ENCODE data around the gene EYS. TPM values are rescaled to one million over a fixed set of nuclear protein-coding genes. Genes with fewer than 3 reads are reported as not detected.

EYS gene
- total RNA-seq, 4 donors from 2014 or later, result 0.15 TPM; not detected in 3

GRCh38 chr6:64949257-64949656 is 757.8 kb downstream of the EYS start:
- TF ChIP-seq EP300 (IDR thresholded peaks at IDR 0.05) (no peak), CTCF (IDR thresholded peaks at IDR 0.05) (no peak), POLR2AphosphoS5 (IDR thresholded peaks at IDR 0.05) (no peak), POLR2A (IDR thresholded peaks at IDR 0.05) (no peak)

GRCh38 chr6:64948261-64948660 is 758.8 kb downstream of the EYS start:
- TF ChIP-seq CTCF (IDR thresholded peaks at IDR 0.05) (no peak), POLR2AphosphoS5 (IDR thresholded peaks at IDR 0.05) (no peak), POLR2A (IDR thresholded peaks at IDR 0.05) (no peak), EP300 (IDR thresholded peaks at IDR 0.05) (no peak)
- no peak for ATAC-seq

More at GRCh38 chr6:64949257-64949656, 757.8 kb downstream of the EYS start:
- WGBS, 2 donors (ENCODE audit: low coverage in 1 of 2), result 61 to 67% methylated on average over 2 of the region's 2 CpGs
- no peak for ATAC-seq
- Histone ChIP-seq H3K4me1 (no peaks in the 10 kb centered on the region), H3K9me3 (no peaks in the 10 kb centered on the region), H3K27ac (no peak overlapping the region), H3K27me3 (no peaks in the 10 kb centered on the region), H3K36me3 (no peaks in the 10 kb centered on the region), H3K4me3 (no peak overlapping the region)

GRCh38 chr6:64945450-64945849 is 761.6 kb downstream of the EYS start:
- no peaks in the 10 kb centered on the region for H3K36me3 ChIP-seq
- no peak for ATAC-seq
- no peaks in the 10 kb centered on the region for H3K27me3 ChIP-seq
- H3K4me1 ChIP-seq, result no peaks in the 10 kb centered on the region
- TF ChIP-seq POLR2AphosphoS5 (IDR thresholded peaks at IDR 0.05), result no peak
- TF ChIP-seq EP300 (IDR thresholded peaks at IDR 0.05), result no peak
- no peak for TF ChIP-seq POLR2A (IDR thresholded peaks at IDR 0.05)
- TF ChIP-seq CTCF (IDR thresholded peaks at IDR 0.05), result no peak
- H3K4me3 ChIP-seq, result no peak overlapping the region
- no peak overlapping the region for H3K27ac ChIP-seq
- WGBS, 2 donors (ENCODE audit: low coverage in 1 of 2), result 78 to 94% methylated on average over 2 of the region's 2 CpGs
- no peaks in the 10 kb centered on the region for H3K9me3 ChIP-seq

More at GRCh38 chr6:64948261-64948660, 758.8 kb downstream of the EYS start:
- Histone ChIP-seq H3K36me3 (no peaks in the 10 kb centered on the region), H3K4me3 (no peak overlapping the region), H3K27ac (no peak overlapping the region), H3K27me3 (no peaks in the 10 kb centered on the region), H3K9me3 (no peaks in the 10 kb centered on the region), H3K4me1 (no peaks in the 10 kb centered on the region)

GRCh38 chr6:64932486-64932885 is 774.5 kb downstream of the EYS start:
- H3K4me3 ChIP-seq, result no peak overlapping the region
- no peaks in the 10 kb centered on the region for H3K27me3 ChIP-seq
- ATAC-seq, result no peak
- H3K36me3 ChIP-seq, result no peaks in the 10 kb centered on the region
- no peaks in the 10 kb centered on the region for H3K4me1 ChIP-seq
- H3K9me3 ChIP-seq, result no peaks in the 10 kb centered on the region
- 78 to 89% methylated on average over 1 of the region's 1 CpG for WGBS, 2 donors (ENCODE audit: low coverage in 1 of 2)
- H3K27ac ChIP-seq, result no peak overlapping the region
- TF ChIP-seq POLR2AphosphoS5 (IDR thresholded peaks at IDR 0.05), result no peak
- no peak for TF ChIP-seq EP300 (IDR thresholded peaks at IDR 0.05)
- no peak for TF ChIP-seq CTCF (IDR thresholded peaks at IDR 0.05)
- TF ChIP-seq POLR2A (IDR thresholded peaks at IDR 0.05), result no peak

- no peak for TF ChIP-seq CTCF (IDR thresholded peaks at IDR 0.05)
- no peak for TF ChIP-seq POLR2AphosphoS5 (IDR thresholded peaks at IDR 0.05)
- TF ChIP-seq POLR2A (IDR thresholded peaks at IDR 0.05), result no peak
- Histone ChIP-seq H3K27ac (no peak overlapping the region), H3K4me1 (no peaks in the 10 kb centered on the region), H3K4me3 (no peak overlapping the region), H3K27me3 (no peaks in the 10 kb centered on the region), H3K9me3 (no peaks in the 10 kb centered on the region), H3K36me3 (no peaks in the 10 kb centered on the region)
- 73 to 77% methylated on average over 2 of the region's 2 CpGs for WGBS, 2 donors (ENCODE audit: low coverage in 1 of 2)
- ATAC-seq, result no peak
Measured at GRCh38 chr6:64930681-64931080, 776.3 kb downstream of the EYS start.

Data from gastroesophageal sphincter (tissue), 4 donors.